ENCODE measurements around the gene FMO5. TPM values are rescaled to one million over a fixed set of nuclear protein-coding genes. Genes with fewer than 3 reads are reported as not detected.

FMO5 gene
- total and polyA plus RNA-seq, 2 of the 13 experiments (the other 11 are each of a cell fraction or from before 2014, with no cell fraction given): 48.2 to 149 TPM

- TF ChIP-seq FUBP1 (CRISPR knock-in tag; IDR thresholded peaks at IDR 0.05; ENCODE audit: borderline replicate concordance): no peak
- TF ChIP-seq KIAA2018 (CRISPR knock-in tag; IDR thresholded peaks at IDR 0.05; ENCODE audit: borderline replicate concordance): no peak
- no peak for TF ChIP-seq NFAT5 (CRISPR knock-in tag; IDR thresholded peaks at IDR 0.05)
- TF ChIP-seq DBP (CRISPR knock-in tag; IDR thresholded peaks at IDR 0.05; ENCODE audit: not compliant biosample characterization): no peak
- no peak for TF ChIP-seq ZFP36L2 (CRISPR knock-in tag; IDR thresholded peaks at IDR 0.05)
- TF ChIP-seq ETS1 (CRISPR knock-in tag; IDR thresholded peaks at IDR 0.05): no peak
- no peak for TF ChIP-seq TFDP2 (CRISPR knock-in tag; IDR thresholded peaks at IDR 0.05)
- no peak for TF ChIP-seq ZNF788 (CRISPR knock-in tag; IDR thresholded peaks at IDR 0.05; ENCODE audit: borderline replicate concordance)
- TF ChIP-seq ZNF775 (CRISPR knock-in tag; IDR thresholded peaks at IDR 0.05; ENCODE audit: borderline replicate concordance): no peak
- no peak for TF ChIP-seq SMARCC2 (IDR thresholded peaks at IDR 0.05)
These were observed 9.6 kb downstream of the FMO5 start (continued) for GRCh38 chr1:147215540-147215916.

Data from HepG2 (cell line).